PFSK-1 (cell line): ENCODE data around the gene SH3BGRL3.

Experiments
- POLR2AphosphoS5 ChIP-seq: IDR thresholded peaks from 2 replicates; pipeline ENCODE4 v1.6.1; 2012; ENCODE audit warnings: low read depth, mild to moderate bottlenecking, control low read depth, low read length, moderate library complexity
- TAF1 ChIP-seq: IDR thresholded peaks from 2 replicates; pipeline ENCODE4 v1.6.1; 2012; ENCODE audit warnings: low read length, control low read depth, borderline replicate concordance; ENCODE audit not compliant: insufficient read depth
- TF ChIP-seq, protein P1 (sequence below), 2 experiments: IDR thresholded peaks; 2 replicates each; pipeline versions ENCODE4 v1.6.1 to v1.8.0; 2011 to 2012; ENCODE audit warnings: low read depth in 2 of 2, low read length in 2 of 2, control low read depth in 1 of 2, inconsistent platforms in 1 of 2, mild to moderate bottlenecking in 1 of 2, moderate library complexity in 1 of 2; ENCODE audit not compliant: insufficient read depth in 1 of 2

DNA sequence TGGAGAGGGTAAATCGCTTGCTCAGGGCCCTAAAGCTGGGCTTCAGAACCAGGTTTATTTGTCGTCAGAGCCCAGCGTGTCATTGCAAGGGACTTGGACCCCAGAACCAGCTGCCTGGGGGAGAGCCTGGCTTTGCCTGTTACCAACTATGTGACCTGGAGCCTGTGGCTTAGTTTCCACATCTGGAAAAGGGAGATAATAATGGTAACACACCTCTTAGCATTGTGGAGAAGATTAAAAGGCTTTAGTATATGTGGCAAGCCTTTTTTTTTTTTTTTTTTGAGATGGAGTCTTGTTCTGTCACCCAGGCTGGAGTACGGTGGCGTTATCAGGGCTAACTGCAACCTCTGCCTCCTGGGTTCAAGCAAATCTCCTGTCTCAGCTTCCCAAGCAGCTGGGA lies 50.4 kb downstream of the SH3BGRL3 start:
- no peak for TF ChIP-seq TAF1
- TF ChIP-seq POLR2AphosphoS5 = no peak
- TF ChIP-seq, protein P1, sequence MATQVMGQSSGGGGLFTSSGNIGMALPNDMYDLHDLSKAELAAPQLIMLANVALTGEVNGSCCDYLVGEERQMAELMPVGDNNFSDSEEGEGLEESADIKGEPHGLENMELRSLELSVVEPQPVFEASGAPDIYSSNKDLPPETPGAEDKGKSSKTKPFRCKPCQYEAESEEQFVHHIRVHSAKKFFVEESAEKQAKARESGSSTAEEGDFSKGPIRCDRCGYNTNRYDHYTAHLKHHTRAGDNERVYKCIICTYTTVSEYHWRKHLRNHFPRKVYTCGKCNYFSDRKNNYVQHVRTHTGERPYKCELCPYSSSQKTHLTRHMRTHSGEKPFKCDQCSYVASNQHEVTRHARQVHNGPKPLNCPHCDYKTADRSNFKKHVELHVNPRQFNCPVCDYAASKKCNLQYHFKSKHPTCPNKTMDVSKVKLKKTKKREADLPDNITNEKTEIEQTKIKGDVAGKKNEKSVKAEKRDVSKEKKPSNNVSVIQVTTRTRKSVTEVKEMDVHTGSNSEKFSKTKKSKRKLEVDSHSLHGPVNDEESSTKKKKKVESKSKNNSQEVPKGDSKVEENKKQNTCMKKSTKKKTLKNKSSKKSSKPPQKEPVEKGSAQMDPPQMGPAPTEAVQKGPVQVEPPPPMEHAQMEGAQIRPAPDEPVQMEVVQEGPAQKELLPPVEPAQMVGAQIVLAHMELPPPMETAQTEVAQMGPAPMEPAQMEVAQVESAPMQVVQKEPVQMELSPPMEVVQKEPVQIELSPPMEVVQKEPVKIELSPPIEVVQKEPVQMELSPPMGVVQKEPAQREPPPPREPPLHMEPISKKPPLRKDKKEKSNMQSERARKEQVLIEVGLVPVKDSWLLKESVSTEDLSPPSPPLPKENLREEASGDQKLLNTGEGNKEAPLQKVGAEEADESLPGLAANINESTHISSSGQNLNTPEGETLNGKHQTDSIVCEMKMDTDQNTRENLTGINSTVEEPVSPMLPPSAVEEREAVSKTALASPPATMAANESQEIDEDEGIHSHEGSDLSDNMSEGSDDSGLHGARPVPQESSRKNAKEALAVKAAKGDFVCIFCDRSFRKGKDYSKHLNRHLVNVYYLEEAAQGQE (IDR thresholded peaks at IDR 0.05; ENCODE audit: insufficient read depth in 1 of 2, low read depth in 2 of 2, low read length in 2 of 2) = no peak
